Ovary (tissue), 9 donors: ENCODE data around the gene ITGB7. TPM values are rescaled to one million over a fixed set of nuclear protein-coding genes. Genes with fewer than 3 reads are reported as not detected.

ENCODE experiments used
- DNase-seq, 5 donors: peaks; one replicate each; pipeline ENCODE4 v3.0.0-alpha.2; 2019 to 2020
- H3K27ac ChIP-seq, 2 donors: fragments of 200-600 bp; one replicate each; pipeline versions ENCODE4 v1.5.1 to v1.8.0; 2019 to 2022
- H3K27me3 ChIP-seq: fragments of 200-600 bp; one replicate; pipeline ENCODE4 v1.8.0; 2022
- H3K36me3 ChIP-seq: fragments of 200-600 bp; sonication (generic); one replicate; pipeline ENCODE4 v1.5.1; 2019
- H3K4me1 ChIP-seq: one replicate; pipeline ENCODE4 v1.8.1; 2013; ENCODE audit warnings: mild to moderate bottlenecking, moderate library complexity; ENCODE audit not compliant: insufficient read depth
- H3K4me3 ChIP-seq: fragments of 200-600 bp; sonication (generic); one replicate; pipeline ENCODE4 v1.5.1; 2017
- H3K9me3 ChIP-seq, 2 donors: fragments of 200-600 bp in 1 of 2; sonication (generic) in 1 of 2; one replicate each; pipeline versions ENCODE4 v1.5.1 to v1.8.1; 2013 to 2019; ENCODE audit warnings: mild to moderate bottlenecking in 1 of 2, moderate library complexity in 1 of 2
- EP300 ChIP-seq: sonication (generic); formaldehyde crosslinking; IDR thresholded peaks from one replicate; pipeline ENCODE4 v1.6.1; 2017; ENCODE audit warnings: antibody characterized with exemption
- POLR2A ChIP-seq: fragments of 450-650 bp; IDR thresholded peaks from one replicate; pipeline ENCODE4 v1.6.1; 2017; ENCODE audit warnings: antibody characterized with exemption, mild to moderate bottlenecking, moderate library complexity
- WGBS, 3 donors: extraction: QIAGEN DNeasy Blood & Tissue Kit in 1 of 3; methylation state at CpG; one replicate each; pipeline versions ENCODE4 v1.1.5 to v1.1.7; 2013 to 2017; 5-methylcytosine and 5-hydroxymethylcytosine counted together
- intact Hi-C, 4 donors: fragments of 100-400 bp; cut with DNase I; formaldehyde crosslinking; loops; one replicate each; pipeline versions ENCODE4 v1.11.0 to v1.15.1; 2022 to 2023
- polyA plus RNA-seq, 2 donors: library from polyadenylated mRNA; stranded (reverse); fragments of 200-250 nt in 1 of 2; fragments of 350-450 nt in 1 of 2; fragmentation: Illumina TruSeq in 1 of 2; extraction: RNeasy Lipid Tissue Mini Kit (QIAGEN cat#74804) in 1 of 2; gene quantifications; one replicate each; pipeline ENCODE4 v1.2.3, GENCODE V29; 2013 to 2014
- total RNA-seq, 7 donors: library from RNA; depleted of rRNA in 2 of 7; stranded (reverse); fragments of >200 nt in 2 of 7; fragmentation: NEBNext Ultra II Directional in 3 of 7; extraction: Animal tissue kit (Norgen Biotek cat#: 25700) in 3 of 7; gene quantifications; one replicate each; pipeline versions ENCODE4 v1.1.0 to v1.2.4, GENCODE V29; 2016 to 2023
- TF ChIP-seq, protein P1 (sequence below), 3 donors: fragments of 450-650 bp in 2 of 3; fragments of 200-600 bp in 1 of 3; IDR thresholded peaks; one replicate each; pipeline versions ENCODE4 v1.5.1 to v1.8.0; 2016 to 2022; ENCODE audit warnings: antibody characterized with exemption in 3 of 3, mild to moderate bottlenecking in 1 of 3
- donor health status: DM: no; HTN: no; CAD: no; lungs with moderate emphysema.
- donor health status: DM: no; HTN: no; CAD: no.
- donor health status: Bipolar disorder and iron deficiency.
- donor health status: DM: yes; HTN: yes; CAD: no.
- donor health status: DM: no; HTN: no; CAD: no.
- donor health status: DM: yes; HTN: yes; CAD: no.

Gene ITGB7
- total and polyA plus RNA-seq, 9 donors = 0.45 to 3.1 (median 1.7) TPM

DNA sequence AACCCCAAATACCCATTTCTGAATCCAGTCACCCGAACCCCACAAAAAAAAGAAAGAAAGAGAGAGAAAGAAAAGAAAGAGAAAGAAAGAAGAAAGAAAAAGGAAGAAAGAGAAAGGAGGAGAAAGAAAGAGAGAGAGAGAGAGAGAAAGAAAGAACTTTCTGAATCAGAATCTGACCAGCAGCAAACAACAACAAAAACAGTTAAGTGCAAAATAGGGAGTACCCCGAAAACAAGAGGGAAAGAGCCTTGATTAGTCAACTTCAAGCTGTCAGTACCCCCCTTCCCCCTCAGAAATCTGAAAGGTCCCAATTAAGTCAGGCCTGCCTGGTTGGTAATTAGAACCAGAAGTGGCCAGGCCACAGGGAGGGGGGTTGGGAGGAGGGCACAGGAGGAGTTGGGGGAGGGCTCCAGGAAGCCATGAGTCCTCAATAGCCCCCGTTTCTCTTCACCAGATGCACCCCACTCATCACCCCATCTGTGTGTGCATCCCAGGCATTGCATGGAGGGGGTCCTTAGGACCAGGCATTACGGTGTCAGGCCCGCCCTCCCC is 15.2 kb upstream of the ITGB7 start:
- Histone ChIP-seq H3K27me3 (no peaks in the 10 kb centered on the region), H3K4me3 (peak overlapping the region; percentile 79), H3K4me1 (peaks cover 12% of the 10 kb centered on the region), H3K36me3 (no peaks in the 10 kb centered on the region), H3K9me3 (no peaks in the 10 kb centered on the region), H3K27ac (peak overlapping the region; percentile 83 to 99)
- TF ChIP-seq POLR2A (no peak), EP300 (no peak)
- TF ChIP-seq, protein P1, sequence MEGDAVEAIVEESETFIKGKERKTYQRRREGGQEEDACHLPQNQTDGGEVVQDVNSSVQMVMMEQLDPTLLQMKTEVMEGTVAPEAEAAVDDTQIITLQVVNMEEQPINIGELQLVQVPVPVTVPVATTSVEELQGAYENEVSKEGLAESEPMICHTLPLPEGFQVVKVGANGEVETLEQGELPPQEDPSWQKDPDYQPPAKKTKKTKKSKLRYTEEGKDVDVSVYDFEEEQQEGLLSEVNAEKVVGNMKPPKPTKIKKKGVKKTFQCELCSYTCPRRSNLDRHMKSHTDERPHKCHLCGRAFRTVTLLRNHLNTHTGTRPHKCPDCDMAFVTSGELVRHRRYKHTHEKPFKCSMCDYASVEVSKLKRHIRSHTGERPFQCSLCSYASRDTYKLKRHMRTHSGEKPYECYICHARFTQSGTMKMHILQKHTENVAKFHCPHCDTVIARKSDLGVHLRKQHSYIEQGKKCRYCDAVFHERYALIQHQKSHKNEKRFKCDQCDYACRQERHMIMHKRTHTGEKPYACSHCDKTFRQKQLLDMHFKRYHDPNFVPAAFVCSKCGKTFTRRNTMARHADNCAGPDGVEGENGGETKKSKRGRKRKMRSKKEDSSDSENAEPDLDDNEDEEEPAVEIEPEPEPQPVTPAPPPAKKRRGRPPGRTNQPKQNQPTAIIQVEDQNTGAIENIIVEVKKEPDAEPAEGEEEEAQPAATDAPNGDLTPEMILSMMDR (IDR thresholded peaks at IDR 0.05) = no peak
- WGBS, 3 donors = 36 to 45% (median 44%) methylated on average over 5 of the region's 5 CpGs
- no peak for DNase-seq
- intact Hi-C loops = no loop called here

DNA sequence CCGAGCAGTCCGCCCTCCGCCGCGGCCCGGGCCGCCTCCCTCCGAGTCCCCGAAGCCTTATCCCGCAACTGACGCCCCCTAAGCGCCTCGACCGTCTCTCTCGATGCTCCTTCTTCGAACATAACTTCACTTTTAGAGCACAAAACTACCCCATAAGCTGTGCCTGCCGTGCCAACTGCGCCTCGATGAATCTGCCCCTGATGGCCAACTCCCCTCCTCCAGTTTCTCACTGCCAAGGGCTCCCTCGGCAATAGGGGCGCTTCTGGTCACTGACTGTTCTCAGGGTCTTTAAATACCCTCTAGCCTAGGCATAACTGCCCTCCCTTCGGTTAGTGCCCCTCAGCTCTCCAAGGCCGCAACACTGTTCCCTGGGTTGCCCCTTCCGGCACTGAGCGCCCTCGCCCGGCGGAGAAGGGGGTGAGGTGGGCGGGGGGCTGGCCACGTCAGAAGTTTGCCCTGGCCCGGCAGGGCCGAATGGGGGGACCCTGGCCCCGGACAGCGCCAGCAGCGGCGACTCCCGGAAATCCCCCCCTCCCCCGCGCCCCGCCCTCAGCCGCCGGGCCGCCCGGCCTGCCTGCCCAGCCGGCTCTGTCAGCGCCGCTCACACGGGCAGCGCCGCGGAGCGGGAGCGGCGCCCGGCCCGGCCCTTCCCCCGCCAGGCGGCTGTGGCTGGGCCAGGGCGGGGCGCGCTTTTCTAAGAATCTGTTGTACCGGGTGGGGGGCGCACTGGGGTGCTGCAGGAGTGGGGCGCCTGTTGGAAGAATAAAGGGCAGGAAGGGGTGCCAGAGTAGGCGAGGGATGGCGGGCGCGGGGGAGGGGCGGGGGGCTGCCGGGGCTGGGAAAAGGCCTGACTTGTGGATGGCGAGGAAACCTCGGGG is 14.4 kb upstream of the ITGB7 start:
- peaks cover 17% of the 10 kb centered on the region for H3K4me1 ChIP-seq
- TF ChIP-seq, protein P1 (IDR thresholded peaks at IDR 0.05) = peak in 2 of 3 donors; percentile 17 to 25
- TF ChIP-seq EP300 = no peak
- no peak for TF ChIP-seq POLR2A
- peak overlapping the region; percentile 79 for H3K4me3 ChIP-seq
- intact Hi-C loops = no loop called here
- H3K36me3 ChIP-seq = no peaks in the 10 kb centered on the region
- no peaks in the 10 kb centered on the region for H3K9me3 ChIP-seq
- peak; percentile 75 to 88 (median 86) for DNase-seq
- H3K27me3 ChIP-seq = no peaks in the 10 kb centered on the region
- WGBS, 3 donors = 1% methylated on average over 37 to 72 of the region's 72 CpGs
- peak overlapping the region; percentile 83 to 99 for H3K27ac ChIP-seq

DNA sequence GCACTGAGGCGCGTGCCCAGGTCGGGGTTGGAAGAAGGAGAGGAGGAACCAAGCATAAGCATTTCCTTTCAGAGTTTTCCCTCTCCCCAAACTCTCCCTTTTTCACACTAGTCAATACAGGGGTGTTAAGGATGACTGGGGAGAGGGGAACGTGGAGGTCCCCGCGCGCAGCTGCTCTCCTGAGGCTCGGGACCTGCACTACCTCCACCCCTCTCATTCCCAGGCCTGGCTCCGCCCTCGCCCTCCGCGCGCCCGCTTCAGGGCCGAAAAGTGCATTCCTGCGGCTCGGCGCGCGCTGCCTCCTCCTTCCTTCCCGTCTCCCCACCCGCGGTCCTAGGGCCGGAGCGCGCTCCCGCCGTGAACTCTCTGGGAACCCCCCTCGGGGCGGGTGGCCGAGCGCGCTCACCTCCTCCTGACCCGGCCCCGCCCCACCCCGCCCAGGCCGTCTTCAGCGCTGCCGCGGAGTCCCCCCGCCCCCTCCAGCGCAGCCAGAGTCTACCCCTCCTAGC is 13.7 kb upstream of the ITGB7 start:
- H3K4me1 ChIP-seq = peaks cover 21% of the 10 kb centered on the region
- intact Hi-C loops = no loop called here
- DNase-seq = peak; percentile 87 to 94 (median 90)

More for the DNA sequence above, 13.7 kb upstream of the ITGB7 start:
- 0 to 1% (median 0%) methylated on average over 34 to 42 of the region's 42 CpGs for whole genome bisulfite sequencing, 3 donors
- no peaks in the 10 kb centered on the region for H3K36me3 ChIP-seq
- peak overlapping the region; percentile 83 to 99 for H3K27ac ChIP-seq
- H3K9me3 ChIP-seq = no peaks in the 10 kb centered on the region
- TF ChIP-seq, protein P1 (IDR thresholded peaks at IDR 0.05) = no peak
- no peak for TF ChIP-seq POLR2A
- H3K4me3 ChIP-seq = peak overlapping the region; percentile 79
- no peaks in the 10 kb centered on the region for H3K27me3 ChIP-seq
